HG03159 (cell line): ENCODE data around the gene RSRC1.
A peak's percentile ranks its signal among the peaks of the same experiment; 100 is the strongest.
"Not testable (repeated sequence)": the region's sequence is repeated elsewhere in the genome, so short reads cannot be mapped to it uniquely, and the experiment has no call there.

Experiments used
- ATAC-seq: cut with Tn5 transposase; IDR thresholded peaks from one replicate; pipeline ENCODE4 v1.9.1; 2021; ENCODE audit warnings: mild to moderate bottlenecking, moderate library complexity; ENCODE audit not compliant: unreplicated experiment

RSRC1 gene

GRCh38 chr3:158109804-158110657 is at the start of gene RSRC1:
Gene RSRC1 (plus strand): TSS chr3:158110089. CDS start chr3:158122105, 12,016 bp downstream.
- ATAC-seq, result peak; percentile 81

- ATAC-seq, result not testable (repeated sequence)
Observed at GRCh38 chr3:158065574-158065973, 44.3 kb upstream of the RSRC1 start.

GRCh38 chr3:158072790-158073189 is 37.1 kb upstream of the RSRC1 start:
- no peak for ATAC-seq

GRCh38 chr3:158074591-158074990 is 35.3 kb upstream of the RSRC1 start:
- no peak for ATAC-seq

- ATAC-seq, result no peak
Observed at GRCh38 chr3:158079599-158079998, 30.3 kb upstream of the RSRC1 start.

- no peak for ATAC-seq
Observed at GRCh38 chr3:158084651-158085050, 25.2 kb upstream of the RSRC1 start.

- no peak for ATAC-seq
Observed at GRCh38 chr3:158085358-158085757, 24.5 kb upstream of the RSRC1 start.

- no peak for ATAC-seq
Observed at GRCh38 chr3:158085931-158086330, 24.0 kb upstream of the RSRC1 start.

GRCh38 chr3:158086361-158086760 is 23.5 kb upstream of the RSRC1 start:
- no peak for ATAC-seq

GRCh38 chr3:158086776-158087175 is 23.1 kb upstream of the RSRC1 start:
- no peak for ATAC-seq

GRCh38 chr3:158091531-158091930 is 18.4 kb upstream of the RSRC1 start:
- ATAC-seq, result no peak

GRCh38 chr3:158093526-158093925 is 16.4 kb upstream of the RSRC1 start:
- no peak for ATAC-seq

- ATAC-seq, result peak; percentile 41
Observed at GRCh38 chr3:158094235-158095110, 15.4 kb upstream of the RSRC1 start.

GRCh38 chr3:158095111-158095813 is 14.6 kb upstream of the RSRC1 start:
- peak; percentile 10 for ATAC-seq

GRCh38 chr3:158095814-158096704 is 13.8 kb upstream of the RSRC1 start:
- no peak for ATAC-seq

GRCh38 chr3:158097081-158097592 is 12.8 kb upstream of the RSRC1 start:
- no peak for ATAC-seq

GRCh38 chr3:158097593-158098308 is 12.1 kb upstream of the RSRC1 start:
- ATAC-seq, result peak; percentile 85

- ATAC-seq, result no peak
Observed at GRCh38 chr3:158098309-158098639, 11.6 kb upstream of the RSRC1 start.

- ATAC-seq, result no peak
Observed at GRCh38 chr3:158098834-158099424, 11.0 kb upstream of the RSRC1 start.
